Subcutaneous abdominal adipose tissue (tissue), 5 donors: ENCODE data around the gene ITGA11.

Source experiments
- H3K27ac ChIP-seq: one replicate; pipeline ENCODE4 v1.7.0; 2013; ENCODE audit warnings: low read depth, mild to moderate bottlenecking, inconsistent platforms, low read length, moderate library complexity
- H3K27me3 ChIP-seq, 5 donors: one replicate each; pipeline ENCODE4 v1.7.0; 2013; ENCODE audit warnings: low read length in 5 of 5, inconsistent platforms in 1 of 5; ENCODE audit not compliant: control insufficient read depth in 5 of 5, insufficient read depth in 4 of 5
- H3K36me3 ChIP-seq, 5 donors: one replicate each; pipeline ENCODE4 v1.7.0; 2013; ENCODE audit warnings: low read length in 5 of 5; ENCODE audit not compliant: control insufficient read depth in 5 of 5, insufficient read depth in 5 of 5
- H3K4me1 ChIP-seq, 5 donors: one replicate each; pipeline ENCODE4 v1.7.0; 2013; ENCODE audit warnings: low read length in 5 of 5, mild to moderate bottlenecking in 3 of 5, moderate library complexity in 1 of 5; ENCODE audit not compliant: control insufficient read depth in 5 of 5, insufficient read depth in 5 of 5
- H3K4me3 ChIP-seq, 5 donors: one replicate each; pipeline ENCODE4 v1.7.0; 2013; ENCODE audit warnings: low read length in 5 of 5, low read depth in 1 of 5
- H3K9ac ChIP-seq, 5 donors: one replicate each; pipeline ENCODE4 v1.7.0; 2013; ENCODE audit warnings: low read length in 5 of 5, mild to moderate bottlenecking in 4 of 5, moderate library complexity in 3 of 5
- H3K9me3 ChIP-seq, 5 donors: one replicate each; pipeline ENCODE4 v1.7.0; 2013; ENCODE audit warnings: low read length in 5 of 5; ENCODE audit not compliant: control insufficient read depth in 5 of 5
- donor health status: healthy.
- donor health status: healthy.
- donor health status: healthy.
- donor health status: healthy.
- donor health status: healthy.

ITGA11 gene

GRCh38 chr15:68364028-68364659 is 67.8 kb downstream of the ITGA11 start:
- Histone ChIP-seq H3K9ac (peak overlapping the region in 2 of 5 donors; percentile 11 to 31), H3K4me1 (peaks cover 19 to 85% (median 42%) of the 10 kb centered on the region in 5 donors), H3K27me3 (no peaks in the 10 kb centered on the region), H3K36me3 (no peaks in the 10 kb centered on the region), H3K9me3 (no peaks in the 10 kb centered on the region), H3K4me3 (no peak overlapping the region), H3K27ac (peak overlapping the region; percentile 79)

GRCh38 chr15:68363353-68363752 is 68.6 kb downstream of the ITGA11 start:
- Histone ChIP-seq H3K9me3 (no peaks in the 10 kb centered on the region), H3K4me1 (peaks cover 17 to 77% (median 37%) of the 10 kb centered on the region in 5 donors), H3K27me3 (no peaks in the 10 kb centered on the region), H3K27ac (peak overlapping the region; percentile 79), H3K9ac (peak overlapping the region in 1 of 5 donors; percentile 31), H3K4me3 (no peak overlapping the region), H3K36me3 (no peaks in the 10 kb centered on the region)

DNA sequence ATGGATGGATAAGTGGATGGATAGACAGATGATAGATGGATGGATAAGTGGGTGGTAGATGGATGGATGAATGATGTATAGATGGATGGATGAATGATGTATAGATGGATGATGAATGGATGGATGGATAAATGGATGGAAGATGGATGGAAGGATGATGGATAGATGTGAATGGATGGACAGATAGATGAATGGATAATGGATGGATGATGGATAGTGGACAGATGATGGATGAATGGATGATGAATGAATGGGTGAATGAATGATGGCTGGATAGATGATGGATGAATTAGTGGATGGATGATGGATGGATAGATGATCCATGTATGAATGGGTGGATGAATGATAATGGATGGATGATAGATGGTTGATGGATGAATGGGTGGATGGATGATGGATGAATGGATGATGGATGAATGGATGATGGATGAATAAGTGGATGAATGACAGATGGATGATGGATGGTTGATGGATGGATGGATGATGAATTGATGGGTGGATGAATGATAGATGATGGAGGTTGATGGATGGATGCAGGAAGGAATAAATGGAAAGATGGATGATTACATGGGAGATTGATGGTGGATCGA is 69.3 kb downstream of the ITGA11 start:
- no peak overlapping the region for H3K9ac ChIP-seq
- H3K27ac ChIP-seq: no peak overlapping the region
- H3K27me3 ChIP-seq: no peaks in the 10 kb centered on the region
- no peak overlapping the region for H3K4me3 ChIP-seq
- H3K4me1 ChIP-seq: peaks cover 17 to 70% (median 33%) of the 10 kb centered on the region in 5 donors
- no peaks in the 10 kb centered on the region for H3K9me3 ChIP-seq
- no peaks in the 10 kb centered on the region for H3K36me3 ChIP-seq

DNA sequence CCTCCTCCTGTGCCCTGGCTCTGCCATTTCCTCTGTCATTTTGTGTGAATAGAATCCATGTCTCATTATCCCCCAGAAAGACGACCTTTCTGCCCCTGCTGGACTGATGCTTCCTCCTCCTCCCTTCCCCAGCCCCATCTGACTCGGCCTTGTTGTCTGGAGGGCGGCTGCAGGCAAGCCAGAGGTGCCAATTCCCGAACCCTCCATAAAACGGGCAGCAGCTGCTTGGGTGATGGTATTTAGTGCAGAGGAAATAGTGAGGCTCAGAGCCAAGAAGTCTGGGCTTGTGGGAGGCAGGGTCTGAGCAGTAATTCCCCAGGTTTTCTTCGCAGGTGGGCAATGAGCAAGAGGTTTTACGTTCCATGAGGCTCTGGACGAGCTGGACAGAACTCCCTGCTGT is 71.2 kb downstream of the ITGA11 start:
- peaks cover 15 to 51% (median 25%) of the 10 kb centered on the region in 5 donors for H3K4me1 ChIP-seq
- peaks cover 0 to 3% (median 0%) of the 10 kb centered on the region in 5 donors for H3K36me3 ChIP-seq
- no peak overlapping the region for H3K9ac ChIP-seq
- H3K27me3 ChIP-seq: no peaks in the 10 kb centered on the region
- H3K9me3 ChIP-seq: peaks cover 0 to 5% (median 2%) of the 10 kb centered on the region in 5 donors
- H3K4me3 ChIP-seq: no peak overlapping the region
- H3K27ac ChIP-seq: no peak overlapping the region

DNA sequence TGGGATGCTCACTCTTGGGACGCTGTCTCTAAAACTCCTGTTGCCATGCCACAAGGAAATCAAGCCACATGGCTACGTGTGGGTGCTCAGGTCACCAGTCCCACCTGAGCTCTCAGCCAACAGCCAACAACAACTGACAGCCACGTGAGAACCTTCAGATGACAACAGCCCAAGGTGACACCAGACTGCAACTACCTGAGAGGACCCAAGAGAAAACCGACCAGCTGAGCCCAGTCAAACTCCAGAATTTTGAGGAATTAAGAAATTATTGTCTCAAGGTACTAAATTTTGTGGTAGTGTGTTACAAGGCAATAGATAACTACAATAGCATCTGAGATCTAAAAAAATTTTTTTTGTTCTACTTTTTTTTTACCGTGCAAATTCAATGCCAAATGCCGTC is 75.2 kb downstream of the ITGA11 start:
- Histone ChIP-seq H3K4me3 (no peak overlapping the region), H3K27ac (no peak overlapping the region), H3K36me3 (peaks cover 0 to 3% (median 0%) of the 10 kb centered on the region in 5 donors), H3K9me3 (peaks cover 0 to 5% (median 2%) of the 10 kb centered on the region in 5 donors), H3K9ac (no peak overlapping the region), H3K4me1 (peaks cover 0 to 28% (median 8%) of the 10 kb centered on the region in 5 donors), H3K27me3 (no peaks in the 10 kb centered on the region)

GRCh38 chr15:68354923-68355322 is 77.0 kb downstream of the ITGA11 start:
- no peak overlapping the region for H3K4me3 ChIP-seq
- H3K36me3 ChIP-seq: peaks cover 0 to 7% (median 0%) of the 10 kb centered on the region in 5 donors
- no peak overlapping the region for H3K9ac ChIP-seq
- peaks cover 0 to 11% (median 7%) of the 10 kb centered on the region in 5 donors for H3K4me1 ChIP-seq
- no peak overlapping the region for H3K27ac ChIP-seq
- peaks cover 0 to 5% (median 2%) of the 10 kb centered on the region in 5 donors for H3K9me3 ChIP-seq
- no peaks in the 10 kb centered on the region for H3K27me3 ChIP-seq

GRCh38 chr15:68354268-68354667 is 77.7 kb downstream of the ITGA11 start:
- Histone ChIP-seq H3K27me3 (no peaks in the 10 kb centered on the region), H3K4me1 (peaks cover 0 to 11% (median 8%) of the 10 kb centered on the region in 5 donors), H3K36me3 (peaks cover 0 to 7% (median 0%) of the 10 kb centered on the region in 5 donors), H3K27ac (no peak overlapping the region), H3K4me3 (no peak overlapping the region), H3K9ac (no peak overlapping the region), H3K9me3 (peaks cover 0 to 5% (median 2%) of the 10 kb centered on the region in 5 donors)

GRCh38 chr15:68353421-68354135 is 78.4 kb downstream of the ITGA11 start:
- Histone ChIP-seq H3K9me3 (peaks cover 0 to 5% (median 2%) of the 10 kb centered on the region in 5 donors), H3K4me3 (no peak overlapping the region), H3K36me3 (peaks cover 0 to 9% (median 0%) of the 10 kb centered on the region in 5 donors), H3K27ac (no peak overlapping the region), H3K4me1 (peaks cover 0 to 12% (median 8%) of the 10 kb centered on the region in 5 donors), H3K27me3 (no peaks in the 10 kb centered on the region), H3K9ac (no peak overlapping the region)

DNA sequence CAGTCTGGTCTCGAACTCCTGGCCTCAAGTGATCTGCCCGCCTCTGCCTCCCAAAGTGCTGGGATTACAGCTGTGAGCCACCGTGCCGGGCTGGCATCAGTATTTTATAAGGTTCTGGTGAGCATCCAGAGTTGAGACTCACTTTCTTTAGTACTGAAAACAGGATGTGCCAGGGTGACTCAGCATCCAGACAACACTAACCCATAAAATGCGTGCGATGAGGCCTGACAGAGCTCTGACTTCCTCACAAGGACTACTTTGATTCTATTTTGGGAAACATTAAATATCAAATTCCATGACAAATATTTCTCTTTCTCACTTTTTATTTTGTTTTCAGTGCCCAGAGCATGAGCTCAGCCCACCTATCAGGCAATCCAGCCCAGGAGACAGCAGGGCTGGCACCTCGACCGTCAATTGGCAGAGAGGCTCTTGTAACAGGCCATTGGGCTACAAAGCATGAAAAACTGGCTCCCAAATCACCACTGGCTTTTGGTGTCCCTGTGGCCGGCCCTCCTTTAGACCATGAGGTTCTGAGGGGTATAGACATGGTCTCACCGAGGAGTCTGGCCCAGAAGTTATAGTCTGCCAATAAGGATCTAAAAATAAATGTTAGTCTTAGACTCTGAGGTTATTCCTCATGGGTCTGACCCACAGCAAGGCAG is 79.4 kb downstream of the ITGA11 start:
- H3K27ac ChIP-seq: no peak overlapping the region
- H3K36me3 ChIP-seq: peaks cover 0 to 16% (median 0%) of the 10 kb centered on the region in 5 donors
- no peak overlapping the region for H3K9ac ChIP-seq
- peaks cover 0 to 12% (median 8%) of the 10 kb centered on the region in 5 donors for H3K4me1 ChIP-seq
- peaks cover 0 to 5% (median 2%) of the 10 kb centered on the region in 5 donors for H3K9me3 ChIP-seq
- peaks cover 0 to 2% (median 0%) of the 10 kb centered on the region in 5 donors for H3K27me3 ChIP-seq
- no peak overlapping the region for H3K4me3 ChIP-seq
